GM23338 (cell line): ENCODE data around the gene GZF1. TPM values are rescaled to one million over a fixed set of nuclear protein-coding genes. Genes with fewer than 3 reads are reported as not detected.

Source experiments
- ATAC-seq: fragments of 200-7000 bp; cut with Tn5 transposase; 3 replicates; pipeline ENCODE4 v1.9.1; 2020
- DNase-seq: peaks from one replicate; pipeline ENCODE4 v3.0.0-alpha.2; 2015; ENCODE audit warnings: low spot score
- H2AFZ ChIP-seq: fragments of 200-600 bp; sonication (generic); 2 replicates; pipeline ENCODE4 v1.8.0; 2016; ENCODE audit warnings: antibody characterized with exemption, mild to moderate bottlenecking, moderate library complexity
- H3F3A ChIP-seq: fragments of 200-600 bp; sonication (generic); replicated peaks from 2 replicates; pipeline ENCODE4 v1.8.0; 2017; ENCODE audit warnings: antibody characterized with exemption, mixed run types, low read depth
- H3K27ac ChIP-seq: fragments of 200-600 bp; sonication (generic); 2 replicates; pipeline ENCODE4 v1.6.1; 2016; ENCODE audit warnings: low read depth
- H3K27me3 ChIP-seq: fragments of 200-600 bp; sonication (generic); 2 replicates; pipeline ENCODE4 v1.8.0; 2016; ENCODE audit warnings: mild to moderate bottlenecking, mixed run types, moderate library complexity; ENCODE audit not compliant: insufficient read depth
- H3K36me3 ChIP-seq: fragments of 200-600 bp; sonication (generic); 2 replicates; pipeline ENCODE4 v1.8.0; 2016; ENCODE audit warnings: mild to moderate bottlenecking; ENCODE audit not compliant: insufficient read depth
- H3K4me1 ChIP-seq: fragments of 200-600 bp; sonication (generic); 2 replicates; pipeline ENCODE4 v1.8.0; 2016; ENCODE audit warnings: mild to moderate bottlenecking, moderate library complexity; ENCODE audit not compliant: insufficient read depth
- H3K4me2 ChIP-seq: fragments of 200-600 bp; sonication (generic); 2 replicates; pipeline ENCODE4 v1.7.1; 2017; ENCODE audit warnings: mixed run types
- H3K4me3 ChIP-seq: fragments of 200-600 bp; sonication (generic); 2 replicates; pipeline ENCODE4 v1.6.1; 2016; ENCODE audit warnings: mixed run types
- H3K79me2 ChIP-seq: fragments of 200-600 bp; sonication (generic); replicated peaks from 2 replicates; pipeline ENCODE4 v1.8.0; 2017; ENCODE audit warnings: mild to moderate bottlenecking; ENCODE audit not compliant: insufficient read depth
- H3K9me2 ChIP-seq: fragments of 200-600 bp; sonication (generic); 2 replicates; pipeline ENCODE4 v1.8.0; 2017; ENCODE audit not compliant: insufficient read depth
- H4K20me1 ChIP-seq: fragments of 200-600 bp; sonication (generic); replicated peaks from 2 replicates; pipeline ENCODE4 v1.8.0; 2017; ENCODE audit warnings: mild to moderate bottlenecking; ENCODE audit not compliant: insufficient read depth
- H3K27ac Mint-ChIP-seq: 2 replicates; pipeline ENCODE4 v1.8.0; 2020; ENCODE audit warnings: inconsistent platforms, mild to moderate bottlenecking, moderate library complexity, mixed read lengths
- H3K27me3 Mint-ChIP-seq: 3 replicates; pipeline ENCODE4 v1.8.0; 2022; ENCODE audit warnings: low read depth, mild to moderate bottlenecking, moderate library complexity, mixed read lengths, inconsistent platforms; ENCODE audit not compliant: insufficient read depth, poor library complexity
- H3K36me3 Mint-ChIP-seq: 3 replicates; pipeline ENCODE4 v1.8.0; 2021; ENCODE audit warnings: low read depth, mild to moderate bottlenecking, inconsistent platforms, moderate library complexity, mixed read lengths
- H3K4me1 Mint-ChIP-seq: 3 replicates; pipeline ENCODE4 v1.8.0; 2020; ENCODE audit warnings: mild to moderate bottlenecking, inconsistent platforms, mixed read lengths
- H3K4me3 Mint-ChIP-seq: 3 replicates; pipeline ENCODE4 v1.8.0; 2021; ENCODE audit warnings: moderate library complexity, mild to moderate bottlenecking, inconsistent platforms, mixed read lengths
- H3K9me3 Mint-ChIP-seq: 3 replicates; pipeline ENCODE4 v1.8.0; 2020; ENCODE audit warnings: moderate library complexity, mild to moderate bottlenecking, inconsistent platforms, mixed read lengths
- CREB1 ChIP-seq: fragments of 250-450 bp; sonication (Bioruptor Pico); IDR thresholded peaks from 2 replicates; pipeline ENCODE4 v1.5.0; 2020; ENCODE audit warnings: low read depth, mild to moderate bottlenecking, moderate library complexity
- CTCF ChIP-seq, 2 experiments: fragments of 200-600 bp in 1 of 2; sonication (generic) in 1 of 2; conservative IDR thresholded peaks; 2 replicates each; pipeline versions ENCODE4 v1.5.1 to v1.6.1; 2016 to 2017; ENCODE audit warnings: antibody characterized with exemption in 2 of 2, low read depth in 2 of 2, mild to moderate bottlenecking in 2 of 2, moderate library complexity in 1 of 2
- ETS1 ChIP-seq: IDR thresholded peaks from 2 replicates; pipeline ENCODE4 v1.6.1; 2016; ENCODE audit warnings: antibody characterized with exemption
- EZH2 ChIP-seq: fragments of 200-600 bp; sonication (generic); IDR thresholded peaks from one replicate; pipeline ENCODE4 v1.8.0; 2017; ENCODE audit warnings: antibody characterized with exemption, mild to moderate bottlenecking, low read depth; ENCODE audit not compliant: unreplicated experiment
- EZH2phosphoT487 ChIP-seq: fragments of 200-600 bp; sonication (generic); IDR thresholded peaks from one replicate; pipeline ENCODE4 v1.8.1; 2018; ENCODE audit warnings: antibody characterized with exemption; ENCODE audit not compliant: unreplicated experiment
- JUNB ChIP-seq: IDR thresholded peaks from one replicate; pipeline ENCODE4 v1.6.1; 2016; ENCODE audit warnings: antibody characterized with exemption; ENCODE audit not compliant: unreplicated experiment
- NANOG ChIP-seq: IDR thresholded peaks from 2 replicates; pipeline ENCODE4 v1.6.1; 2016; ENCODE audit warnings: antibody characterized with exemption, borderline replicate concordance
- POLR2AphosphoS5 ChIP-seq: IDR thresholded peaks from 2 replicates; pipeline ENCODE4 v1.6.1; 2016; ENCODE audit warnings: antibody characterized with exemption, low read depth
- REST ChIP-seq: IDR thresholded peaks from one replicate; pipeline ENCODE4 v1.6.1; 2018; ENCODE audit warnings: antibody characterized with exemption; ENCODE audit not compliant: unreplicated experiment
- ZNF114 ChIP-seq: fragments of 250-450 bp; sonication (Bioruptor Pico); IDR thresholded peaks from 2 replicates; pipeline ENCODE4 v1.5.0; 2020; ENCODE audit warnings: mild to moderate bottlenecking, moderate library complexity
- ZNF331 ChIP-seq: fragments of 250-450 bp; sonication (Bioruptor Pico); IDR thresholded peaks from 2 replicates; pipeline ENCODE4 v1.5.0; 2020; ENCODE audit warnings: low read depth, mild to moderate bottlenecking, moderate library complexity
- polyA plus RNA-seq: library from polyadenylated mRNA; unstranded; fragments of >200 nt; fragmentation: Nextera tagmentation; extraction: Ambion mirVana; gene quantifications from 2 replicates; pipeline ENCODE4 v1.2.1, GENCODE V29; 2016
- total RNA-seq: library from RNA; depleted of rRNA; stranded (reverse); fragments of >200 nt; shearing (Covaris generic); gene quantifications from 2 replicates; pipeline ENCODE4 v1.2.3, GENCODE V29; 2014

The GZF1 gene
- total and polyA plus RNA-seq, 2 experiments from 2014 or later: 4.2 to 15.7 TPM

GRCh38 chr20:23396950-23397627 is 35.1 kb downstream of the GZF1 start (continued):
- TF ChIP-seq REST (no peak), CREB1 (CRISPR knock-in tag) (no peak), JUNB (no peak), NANOG (no peak), POLR2AphosphoS5 (no peak), ZNF331 (CRISPR knock-in tag) (no peak), ZNF114 (CRISPR knock-in tag) (no peak)

- peak overlapping the region; percentile 26 for H3K27ac Mint-ChIP-seq
- DNase-seq: no peak
These were observed 36.0 kb downstream of the GZF1 start for GRCh38 chr20:23397961-23398360.

More at GRCh38 chr20:23397961-23398360, 36.0 kb downstream of the GZF1 start:
- peaks cover 4% of the 10 kb centered on the region for H3K27me3 Mint-ChIP-seq
- Histone ChIP-seq H3K79me2 (peaks cover 30% of the 10 kb centered on the region), H3K4me1 (no peaks in the 10 kb centered on the region), H3K4me2 (no peak overlapping the region), H3K27ac (0 out of 2 replicates have a peak overlapping the region, but pooled peaks have one; percentile 26), H3K4me3 (no peak overlapping the region), H3K27me3 (no peaks in the 10 kb centered on the region), H4K20me1 (peaks cover 28% of the 10 kb centered on the region), H3F3A (no peaks in the 10 kb centered on the region), H3K36me3 (peaks cover 8% of the 10 kb centered on the region; the same call in 1 of the 2 replicates), H3K9me2 (no peaks in the 10 kb centered on the region), H2AFZ (no peak overlapping the region)
- peaks cover 26% of the 10 kb centered on the region for H3K36me3 Mint-ChIP-seq
- H3K4me3 Mint-ChIP-seq: no peak overlapping the region
- no peaks in the 10 kb centered on the region for H3K9me3 Mint-ChIP-seq
- H3K4me1 Mint-ChIP-seq: peaks cover 17% of the 10 kb centered on the region
- ATAC-seq: no peak
- TF ChIP-seq EZH2 (no peak), CTCF (conservative IDR thresholded peaks at IDR 0.05; ENCODE audit: low read depth in 2 of 2) (no peak), ETS1 (no peak), REST (no peak), EZH2phosphoT487 (no peak)
